ENCODE results near the gene ANKLE1. TPM values are rescaled to one million over a fixed set of nuclear protein-coding genes. Genes with fewer than 3 reads are reported as not detected.
A peak's percentile ranks its signal among the peaks of the same experiment; 100 is the strongest.

The ANKLE1 gene
- total and polyA plus RNA-seq, 2 experiments from 2014 or later: 9.1 to 20.2 TPM

GRCh38 chr19:17326595-17326966 is 44.9 kb downstream of the ANKLE1 start:
- Mint-ChIP-seq H3K9me3 (no peaks in the 10 kb centered on the region; the same call in 2 of the 3 replicates), H3K4me3 (peak overlapping the region; percentile 90), H3K27ac (no peak overlapping the region), H3K27me3 (ENCODE audit: insufficient read depth, low read depth, poor library complexity) (peaks cover 17% of the 10 kb centered on the region), H3K4me1 (peaks cover 28% of the 10 kb centered on the region), H3K36me3 (ENCODE audit: low read depth) (peaks cover 20% of the 10 kb centered on the region)
- peaks cover 25% of the 10 kb centered on the region for H3K4me1 ChIP-seq (ENCODE audit: insufficient read depth)
- H3K4me2 ChIP-seq: peak overlapping the region; percentile 93; the same call in 1 of the 2 replicates
- H3K36me3 ChIP-seq (ENCODE audit: insufficient read depth): no peaks in the 10 kb centered on the region
- TF ChIP-seq STAT1 (IDR thresholded peaks at IDR 0.05; ENCODE audit: unreplicated experiment) (no peak), ZNF331 (CRISPR knock-in tag; IDR thresholded peaks at IDR 0.05; ENCODE audit: low read depth) (no peak), EZH2phosphoT487 (IDR thresholded peaks at IDR 0.05; ENCODE audit: unreplicated experiment) (no peak), JUNB (IDR thresholded peaks at IDR 0.05; ENCODE audit: unreplicated experiment) (no peak), CREB1 (CRISPR knock-in tag; IDR thresholded peaks at IDR 0.05; ENCODE audit: low read depth) (no peak), REST (IDR thresholded peaks at IDR 0.05; ENCODE audit: unreplicated experiment) (no peak), NANOG (IDR thresholded peaks at IDR 0.05; ENCODE audit: borderline replicate concordance) (no peak), POLR2AphosphoS5 (IDR thresholded peaks at IDR 0.05; ENCODE audit: low read depth) (no peak), ZNF114 (CRISPR knock-in tag; IDR thresholded peaks at IDR 0.05) (no peak)
- TF ChIP-seq, protein P1, sequence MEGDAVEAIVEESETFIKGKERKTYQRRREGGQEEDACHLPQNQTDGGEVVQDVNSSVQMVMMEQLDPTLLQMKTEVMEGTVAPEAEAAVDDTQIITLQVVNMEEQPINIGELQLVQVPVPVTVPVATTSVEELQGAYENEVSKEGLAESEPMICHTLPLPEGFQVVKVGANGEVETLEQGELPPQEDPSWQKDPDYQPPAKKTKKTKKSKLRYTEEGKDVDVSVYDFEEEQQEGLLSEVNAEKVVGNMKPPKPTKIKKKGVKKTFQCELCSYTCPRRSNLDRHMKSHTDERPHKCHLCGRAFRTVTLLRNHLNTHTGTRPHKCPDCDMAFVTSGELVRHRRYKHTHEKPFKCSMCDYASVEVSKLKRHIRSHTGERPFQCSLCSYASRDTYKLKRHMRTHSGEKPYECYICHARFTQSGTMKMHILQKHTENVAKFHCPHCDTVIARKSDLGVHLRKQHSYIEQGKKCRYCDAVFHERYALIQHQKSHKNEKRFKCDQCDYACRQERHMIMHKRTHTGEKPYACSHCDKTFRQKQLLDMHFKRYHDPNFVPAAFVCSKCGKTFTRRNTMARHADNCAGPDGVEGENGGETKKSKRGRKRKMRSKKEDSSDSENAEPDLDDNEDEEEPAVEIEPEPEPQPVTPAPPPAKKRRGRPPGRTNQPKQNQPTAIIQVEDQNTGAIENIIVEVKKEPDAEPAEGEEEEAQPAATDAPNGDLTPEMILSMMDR (conservative IDR thresholded peaks at IDR 0.05; ENCODE audit: low read depth in 2 of 2): no peak
- DNase-seq (ENCODE audit: low spot score) (peak; percentile 66), ATAC-seq (no peak)
- no peaks in the 10 kb centered on the region; the same call in 1 of the 2 replicates for H4K20me1 ChIP-seq (replicated peaks; ENCODE audit: insufficient read depth)
- no peaks in the 10 kb centered on the region for H3K79me2 ChIP-seq (replicated peaks; ENCODE audit: insufficient read depth)
- no peak overlapping the region for H2AFZ ChIP-seq
- H3K4me3 ChIP-seq: peak overlapping the region; percentile 90; the same call in 1 of the 2 replicates
- no peak overlapping the region for H3K27ac ChIP-seq (ENCODE audit: low read depth)
- peaks cover 9% of the 10 kb centered on the region; the same call in 1 of the 2 replicates for H3K27me3 ChIP-seq (ENCODE audit: insufficient read depth)
- peaks cover 33% of the 10 kb centered on the region for H3F3A ChIP-seq (replicated peaks; ENCODE audit: low read depth)
- no peaks in the 10 kb centered on the region for H3K9me2 ChIP-seq (ENCODE audit: insufficient read depth)

GRCh38 chr19:17327068-17327653 is 45.5 kb downstream of the ANKLE1 start:
- Mint-ChIP-seq H3K27ac (peak overlapping the region; percentile 96), H3K4me3 (peak overlapping the region; percentile 90), H3K27me3 (ENCODE audit: insufficient read depth, low read depth, poor library complexity) (peaks cover 18% of the 10 kb centered on the region), H3K4me1 (peaks cover 28% of the 10 kb centered on the region), H3K9me3 (no peaks in the 10 kb centered on the region; the same call in 2 of the 3 replicates), H3K36me3 (ENCODE audit: low read depth) (peaks cover 21% of the 10 kb centered on the region)
- ATAC-seq (peak; percentile 2), DNase-seq (ENCODE audit: low spot score) (no peak)
- H4K20me1 ChIP-seq (replicated peaks; ENCODE audit: insufficient read depth): no peaks in the 10 kb centered on the region; the same call in 1 of the 2 replicates
- peaks cover 25% of the 10 kb centered on the region for H3K4me1 ChIP-seq (ENCODE audit: insufficient read depth)
- H2AFZ ChIP-seq: no peak overlapping the region
- H3K27ac ChIP-seq (ENCODE audit: low read depth): peak overlapping the region; percentile 89
- no peaks in the 10 kb centered on the region for H3K79me2 ChIP-seq (replicated peaks; ENCODE audit: insufficient read depth)
- peaks cover 9% of the 10 kb centered on the region; the same call in 1 of the 2 replicates for H3K27me3 ChIP-seq (ENCODE audit: insufficient read depth)
- H3K4me2 ChIP-seq: peak overlapping the region; percentile 93
- peak overlapping the region; percentile 90 for H3K4me3 ChIP-seq
- H3K9me2 ChIP-seq (ENCODE audit: insufficient read depth): no peaks in the 10 kb centered on the region
- H3K36me3 ChIP-seq (ENCODE audit: insufficient read depth): no peaks in the 10 kb centered on the region
- peaks cover 33% of the 10 kb centered on the region for H3F3A ChIP-seq (replicated peaks; ENCODE audit: low read depth)
- TF ChIP-seq POLR2AphosphoS5 (IDR thresholded peaks at IDR 0.05; ENCODE audit: low read depth) (no peak), CREB1 (CRISPR knock-in tag; IDR thresholded peaks at IDR 0.05; ENCODE audit: low read depth) (no peak), EZH2 (IDR thresholded peaks at IDR 0.05; ENCODE audit: low read depth, unreplicated experiment) (no peak), ZNF114 (CRISPR knock-in tag; IDR thresholded peaks at IDR 0.05) (no peak)

Data from GM23338 (cell line).